Amygdala (tissue), 56 donors: ENCODE data around the gene FCRL1.

Experiments used
- DNase-seq, 56 donors: peaks; one replicate each; lab custom pipeline; 2025; lab: John Stamatoyannopoulos, UW

The FCRL1 gene, protein sequence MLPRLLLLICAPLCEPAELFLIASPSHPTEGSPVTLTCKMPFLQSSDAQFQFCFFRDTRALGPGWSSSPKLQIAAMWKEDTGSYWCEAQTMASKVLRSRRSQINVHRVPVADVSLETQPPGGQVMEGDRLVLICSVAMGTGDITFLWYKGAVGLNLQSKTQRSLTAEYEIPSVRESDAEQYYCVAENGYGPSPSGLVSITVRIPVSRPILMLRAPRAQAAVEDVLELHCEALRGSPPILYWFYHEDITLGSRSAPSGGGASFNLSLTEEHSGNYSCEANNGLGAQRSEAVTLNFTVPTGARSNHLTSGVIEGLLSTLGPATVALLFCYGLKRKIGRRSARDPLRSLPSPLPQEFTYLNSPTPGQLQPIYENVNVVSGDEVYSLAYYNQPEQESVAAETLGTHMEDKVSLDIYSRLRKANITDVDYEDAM

DNA sequence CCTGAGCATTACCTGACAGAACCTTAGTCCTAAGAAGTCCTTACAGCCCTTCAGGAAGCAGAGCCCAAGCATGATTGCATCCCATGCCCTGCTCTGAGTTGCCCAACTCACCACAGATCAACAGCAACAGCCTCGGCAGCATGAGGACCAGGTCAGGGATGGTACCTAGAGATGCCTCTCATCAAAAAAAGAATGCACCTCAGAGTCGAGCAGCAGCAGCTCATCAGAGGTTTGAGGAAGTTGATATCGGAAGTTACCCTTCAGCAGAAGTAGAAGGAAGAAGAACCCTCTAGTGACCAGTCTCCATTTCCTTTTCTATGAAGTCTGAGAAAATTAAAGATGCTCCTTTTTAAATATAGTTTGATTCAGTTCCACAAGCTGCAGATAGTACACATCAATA is at the start of gene FCRL1:
Gene FCRL1 (minus strand): TSS at position 225 of the 400 bp plus-strand sequence. CDS start 83 bp downstream, at position 142.
- DNase-seq, result no peak

- no peak for DNase-seq
Observed at GRCh38 chr1:157868654-157869053, 48.7 kb upstream of the FCRL1 start.

DNA sequence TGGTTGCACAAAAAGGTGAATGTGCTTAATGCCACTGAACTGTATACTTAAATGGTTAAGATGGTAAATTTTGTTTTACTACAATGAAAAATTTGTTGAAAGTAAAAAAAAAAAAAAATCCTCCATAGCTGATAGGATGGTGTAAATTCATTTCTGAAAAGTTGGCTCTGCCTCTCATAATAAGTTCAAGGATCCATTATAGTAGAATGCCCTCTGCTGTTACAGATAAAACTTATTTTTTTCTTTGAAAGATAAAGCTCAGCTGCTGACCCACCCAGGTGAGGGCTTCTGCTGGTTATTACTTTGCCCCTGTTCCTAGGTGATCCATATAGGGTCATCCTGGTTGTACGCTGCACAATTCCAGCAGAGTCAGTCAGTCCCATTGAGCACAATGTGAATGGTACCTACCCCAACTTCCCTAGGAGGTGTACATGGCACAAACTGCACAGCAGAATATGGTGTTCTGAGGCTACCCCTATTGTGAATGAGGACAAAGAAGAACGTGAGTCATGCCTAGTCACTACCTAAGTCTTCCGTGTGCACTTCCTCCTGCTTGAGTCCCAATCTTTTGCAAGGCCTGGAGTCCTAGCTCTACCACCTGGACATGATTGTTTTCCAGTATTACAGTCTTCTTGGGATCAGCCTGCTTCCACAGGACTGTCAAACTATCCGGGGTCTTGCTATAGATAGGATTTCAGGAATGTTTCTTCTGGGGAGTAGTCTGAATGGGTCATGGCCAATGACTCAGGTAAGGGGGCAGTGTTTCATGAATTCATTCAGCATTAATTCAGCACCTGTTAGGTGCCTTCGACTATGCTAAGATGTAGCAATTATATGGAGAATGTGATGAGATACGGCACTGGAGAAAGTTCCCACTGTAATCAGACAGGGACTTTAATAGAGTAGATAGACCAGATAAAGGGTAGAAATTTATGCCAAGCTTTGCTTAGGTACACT is 42.5 kb upstream of the FCRL1 start:
- DNase-seq, result no peak

GRCh38 chr1:157856538-157856937 is 36.6 kb upstream of the FCRL1 start:
- DNase-seq, result no peak

- no peak for DNase-seq
Observed at GRCh38 chr1:157852476-157852875, 32.6 kb upstream of the FCRL1 start.

DNA sequence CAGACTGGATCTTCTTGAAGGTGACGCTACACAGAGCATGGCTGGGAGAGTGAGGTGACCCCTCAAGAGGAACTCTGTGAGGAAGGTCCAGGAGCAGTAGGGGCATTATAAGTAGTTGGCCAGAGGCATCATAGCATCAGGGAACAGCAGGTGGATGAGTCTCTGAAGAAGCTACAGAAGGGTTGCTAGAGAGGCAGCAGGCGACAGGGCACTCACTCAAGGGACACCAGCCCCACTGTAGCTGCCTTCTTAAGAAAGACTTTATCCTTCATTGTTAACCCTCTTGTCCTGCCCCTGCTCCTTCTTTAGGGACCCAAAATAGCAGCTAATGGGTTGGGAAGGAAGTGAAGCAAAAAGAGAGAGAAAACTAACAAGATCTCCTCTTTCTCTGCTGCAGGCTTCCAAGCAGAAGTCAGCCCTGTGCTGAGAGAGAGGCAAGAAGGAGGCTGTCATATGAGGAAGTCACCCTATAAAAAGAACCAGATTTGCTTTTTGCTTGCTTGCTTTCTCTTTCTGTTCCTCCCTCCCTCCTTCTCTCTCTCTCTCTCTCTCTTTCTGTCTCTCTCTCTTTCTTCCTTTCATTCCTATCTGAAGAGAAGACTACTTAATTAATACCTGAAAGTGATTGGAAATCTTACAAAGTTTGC is 29.4 kb upstream of the FCRL1 start:
- no peak for DNase-seq

- DNase-seq, result peak in 7 of 56 donors; percentile 2 to 46 (median 9)
Observed at GRCh38 chr1:157844089-157844830, 24.3 kb upstream of the FCRL1 start.

DNA sequence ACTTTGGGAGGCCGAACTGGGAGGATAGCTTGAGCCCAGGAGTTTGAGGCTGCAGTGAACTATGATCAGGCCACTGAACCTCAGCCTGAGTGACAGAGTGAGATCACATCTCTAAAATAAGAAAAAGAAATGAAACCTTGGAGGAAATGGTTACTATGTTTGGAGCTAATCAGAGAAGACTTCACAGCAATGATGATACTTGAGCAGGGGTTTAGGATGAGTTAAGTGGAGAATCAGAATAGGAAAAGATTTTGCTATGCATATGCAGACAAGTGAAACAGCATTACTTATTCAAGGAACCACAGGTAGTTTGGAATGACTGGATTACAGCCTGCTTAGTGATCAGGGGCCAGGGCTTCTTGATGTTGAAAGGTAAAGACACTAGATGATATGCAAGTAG is 23.0 kb upstream of the FCRL1 start:
- DNase-seq, result no peak

- DNase-seq, result no peak
Observed at GRCh38 chr1:157841708-157842107, 21.8 kb upstream of the FCRL1 start, which contains the start of gene CD5L. Gene CD5L (minus strand): TSS chr1:157841808. CDS start chr1:157841701, 107 bp downstream.

DNA sequence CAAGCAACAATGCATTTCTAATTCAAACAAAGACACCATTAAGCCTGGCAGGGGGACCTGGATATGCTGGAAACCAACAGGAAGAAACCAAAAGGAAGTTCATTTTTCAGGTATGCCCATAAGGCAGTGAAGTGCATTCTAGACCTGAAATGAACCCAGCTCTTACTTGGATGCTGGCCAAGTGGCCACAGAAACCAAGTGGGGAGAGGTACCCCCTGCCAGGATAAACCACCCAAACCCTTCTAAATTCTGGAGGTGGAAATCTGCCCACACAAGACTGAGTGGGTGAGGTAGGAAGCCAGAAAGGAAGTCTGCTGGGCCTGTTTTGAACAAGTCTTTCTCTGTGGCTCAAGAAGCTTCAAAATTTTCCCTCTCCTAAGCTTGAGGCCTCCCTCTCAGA is 19.0 kb upstream of the FCRL1 start:
- no peak for DNase-seq

- no peak for DNase-seq
Observed at GRCh38 chr1:157834430-157834829, 14.5 kb upstream of the FCRL1 start.

DNA sequence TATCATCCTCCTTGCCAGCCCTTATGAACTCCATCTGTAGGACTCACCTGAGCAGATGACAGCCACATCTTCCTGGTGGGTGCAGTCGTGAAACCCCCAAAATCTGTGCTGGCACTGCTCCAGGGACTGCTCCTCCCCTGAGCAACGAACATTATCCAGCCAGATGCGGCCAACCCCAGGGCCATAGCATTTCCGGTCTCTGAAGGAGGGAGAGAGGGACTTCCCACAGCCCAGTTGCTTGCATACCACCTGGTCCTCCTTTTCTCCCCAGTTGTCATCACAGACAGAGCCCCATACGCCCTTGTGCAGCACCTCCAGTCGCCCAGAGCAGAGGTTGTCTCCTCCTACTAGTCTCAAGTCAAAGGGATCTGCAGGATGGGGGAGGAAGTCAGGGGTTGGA is 13.2 kb upstream of the FCRL1 start:
- DNase-seq, result no peak

DNA sequence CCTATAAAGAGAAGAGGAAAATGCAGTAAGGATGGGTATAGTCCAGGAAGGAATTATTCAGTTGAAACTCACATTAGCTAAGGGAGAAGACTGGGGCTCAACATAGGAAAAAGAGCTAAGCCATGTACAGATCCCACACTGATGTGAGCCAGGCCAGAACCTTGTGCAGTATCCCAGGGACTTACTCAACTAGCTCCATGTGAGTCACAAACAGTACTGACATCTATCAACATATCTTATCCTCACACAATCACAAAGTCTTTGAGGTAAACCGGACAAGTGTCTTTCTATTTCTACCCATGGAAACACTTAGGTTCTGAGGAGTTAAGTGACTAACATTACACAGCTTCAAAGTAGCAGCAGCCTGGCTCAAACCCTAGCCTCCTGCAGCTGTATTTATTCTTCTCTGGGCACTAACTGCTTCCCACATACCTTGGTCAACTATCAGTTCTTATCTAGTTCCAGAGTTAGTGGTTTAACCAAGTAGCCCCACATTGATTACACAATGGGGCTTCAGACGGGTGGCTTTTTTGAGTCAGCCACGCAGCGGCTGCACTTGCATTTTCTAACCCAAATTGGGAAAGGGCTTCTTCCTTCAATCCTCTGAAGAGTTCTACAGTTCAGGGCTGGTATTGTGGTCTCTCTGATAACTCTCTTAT is 12.2 kb upstream of the FCRL1 start:
- DNase-seq, result no peak

GRCh38 chr1:157830887-157831286 is 11.0 kb upstream of the FCRL1 start:
- no peak for DNase-seq

GRCh38 chr1:157829711-157830110 is 9.8 kb upstream of the FCRL1 start:
- DNase-seq, result no peak

DNA sequence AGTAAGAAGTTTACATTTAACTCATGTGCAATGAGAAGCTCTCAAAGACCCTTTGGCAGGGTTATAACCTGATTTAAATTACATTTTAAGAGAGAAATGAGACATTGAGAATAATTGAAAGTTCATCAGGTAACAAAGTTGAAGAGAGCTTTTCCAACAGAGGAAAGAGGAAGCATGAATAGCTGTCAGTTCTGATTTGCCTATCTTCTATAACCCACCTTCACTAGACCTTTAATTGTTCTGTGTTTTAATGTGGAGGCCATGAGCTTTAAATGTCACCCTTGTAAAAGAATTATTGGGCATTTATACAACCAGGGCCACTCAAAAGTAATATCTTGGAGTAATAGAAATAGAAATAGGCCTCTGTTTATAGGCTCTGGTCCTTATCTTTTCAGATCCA is 9.3 kb upstream of the FCRL1 start:
- no peak for DNase-seq

DNA sequence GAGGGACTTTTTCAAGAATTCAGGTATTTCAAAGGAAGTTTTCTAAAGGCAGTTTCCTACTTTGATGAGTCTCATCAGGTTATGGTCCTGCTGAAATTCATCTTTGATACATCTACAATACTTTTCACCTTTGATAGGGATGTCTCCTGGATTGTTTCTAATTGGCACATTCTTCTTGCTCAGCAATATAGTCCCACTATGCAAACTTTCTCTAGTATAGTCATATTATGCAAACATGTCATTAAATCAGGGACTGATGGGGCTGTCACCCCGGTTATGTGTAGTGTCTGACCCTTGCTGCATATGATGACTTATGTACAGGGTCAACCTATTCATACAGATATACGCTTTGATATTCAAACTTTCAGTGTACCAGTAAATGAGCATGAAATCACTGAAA is 379 bp upstream of the FCRL1 start:
- DNase-seq, result no peak

GRCh38 chr1:157819215-157819614 is 705 bp downstream of the FCRL1 start:
- no peak for DNase-seq

GRCh38 chr1:157813269-157813668 is 6.7 kb downstream of the FCRL1 start:
- DNase-seq, result no peak
